ENCODE results near the gene KLHL15. TPM values are rescaled to one million over a fixed set of nuclear protein-coding genes. Genes with fewer than 3 reads are reported as not detected.

Gene KLHL15
- total and polyA plus RNA-seq, 2 experiments from 2014 or later: 3.4 to 8.2 TPM

GRCh38 chrX:24002792-24003191 lies 24.2 kb downstream of the KLHL15 start:
- DNase-seq: no peak
- in situ Hi-C loops (cut with MboI): no loop called here

GRCh38 chrX:24002167-24002566 lies 24.8 kb downstream of the KLHL15 start:
- Histone ChIP-seq H3K27me3 (replicated peaks; ENCODE audit: insufficient read depth) (no peaks in the 10 kb centered on the region), H3K9me2 (ENCODE audit: insufficient read depth) (no peaks in the 10 kb centered on the region), H3K4me3 (no peak overlapping the region), H4K20me1 (ENCODE audit: insufficient read depth) (no peaks in the 10 kb centered on the region), H3K27ac (no peak overlapping the region), H3K4me1 (ENCODE audit: insufficient read depth) (no peaks in the 10 kb centered on the region), H2AFZ (no peak overlapping the region), H3K9me3 (ENCODE audit: low read depth) (no peaks in the 10 kb centered on the region), H3F3A (ENCODE audit: insufficient read depth) (no peaks in the 10 kb centered on the region), H3K9ac (no peak overlapping the region), H3K79me2 (ENCODE audit: insufficient read depth) (peaks cover 42% of the 10 kb centered on the region), H3K36me3 (ENCODE audit: low read depth) (no peaks in the 10 kb centered on the region; the same call in 1 of the 2 replicates), H3K4me2 (ENCODE audit: unreplicated experiment) (no peak overlapping the region)
- WGBS, 2 experiments (ENCODE audit: low coverage in 1 of 2, low lambda C conversion rate in 2 of 2, missing lambda C conversion rate in 2 of 2): 96 to 100% methylated on average over 1 of the region's 1 CpG
- no peak for DNase-seq
- TF ChIP-seq EZH2phosphoT487 (IDR thresholded peaks at IDR 0.05; ENCODE audit: insufficient read depth, low read depth): no peak
- in situ Hi-C loops (cut with MboI): no loop called here

More at GRCh38 chrX:24002792-24003191, 24.2 kb downstream of the KLHL15 start:
- H3K9me2 ChIP-seq (ENCODE audit: insufficient read depth): no peaks in the 10 kb centered on the region
- H3K4me3 ChIP-seq: no peak overlapping the region
- H3K36me3 ChIP-seq (ENCODE audit: low read depth): no peaks in the 10 kb centered on the region; the same call in 1 of the 2 replicates
- peaks cover 46% of the 10 kb centered on the region for H3K79me2 ChIP-seq (ENCODE audit: insufficient read depth)
- no peak overlapping the region for H3K4me2 ChIP-seq (ENCODE audit: unreplicated experiment)
- no peaks in the 10 kb centered on the region for H3K9me3 ChIP-seq (ENCODE audit: low read depth)
- H3K9ac ChIP-seq: no peak overlapping the region
- no peaks in the 10 kb centered on the region for H4K20me1 ChIP-seq (ENCODE audit: insufficient read depth)
- no peak overlapping the region for H2AFZ ChIP-seq
- no peak overlapping the region for H3K27ac ChIP-seq
- no peaks in the 10 kb centered on the region for H3K4me1 ChIP-seq (ENCODE audit: insufficient read depth)
- TF ChIP-seq EZH2 (IDR thresholded peaks at IDR 0.05; ENCODE audit: insufficient read depth, poor library complexity, severe bottlenecking): no peak
- TF ChIP-seq EZH2phosphoT487 (IDR thresholded peaks at IDR 0.05; ENCODE audit: insufficient read depth, low read depth): no peak
- 91 to 100% methylated on average over 2 of the region's 2 CpGs for WGBS, 2 experiments (ENCODE audit: low coverage in 1 of 2, low lambda C conversion rate in 2 of 2, missing lambda C conversion rate in 2 of 2)
- no peaks in the 10 kb centered on the region for H3K27me3 ChIP-seq (replicated peaks; ENCODE audit: insufficient read depth)
- H3F3A ChIP-seq (ENCODE audit: insufficient read depth): no peaks in the 10 kb centered on the region

- 97 to 98% methylated on average over 5 of the region's 5 CpGs for WGBS, 2 experiments (ENCODE audit: low coverage in 1 of 2, low lambda C conversion rate in 2 of 2, missing lambda C conversion rate in 2 of 2)
- no peak overlapping the region for H2AFZ ChIP-seq
- H3K9me3 ChIP-seq (ENCODE audit: low read depth): no peaks in the 10 kb centered on the region
- H3K27ac ChIP-seq: no peak overlapping the region
- no peaks in the 10 kb centered on the region for H3K27me3 ChIP-seq (replicated peaks; ENCODE audit: insufficient read depth)
- in situ Hi-C loops (cut with MboI): no loop called here
- H3K4me2 ChIP-seq (ENCODE audit: unreplicated experiment): no peak overlapping the region
- H3K79me2 ChIP-seq (ENCODE audit: insufficient read depth): peaks cover 26% of the 10 kb centered on the region; the same call in 1 of the 2 replicates
- H4K20me1 ChIP-seq (ENCODE audit: insufficient read depth): no peaks in the 10 kb centered on the region
- H3K9ac ChIP-seq: no peak overlapping the region
- H3K36me3 ChIP-seq (ENCODE audit: low read depth): no peaks in the 10 kb centered on the region
- no peaks in the 10 kb centered on the region for H3K9me2 ChIP-seq (ENCODE audit: insufficient read depth)
- no peaks in the 10 kb centered on the region for H3F3A ChIP-seq (ENCODE audit: insufficient read depth)
- H3K4me1 ChIP-seq (ENCODE audit: insufficient read depth): no peaks in the 10 kb centered on the region
- TF ChIP-seq EZH2phosphoT487 (IDR thresholded peaks at IDR 0.05; ENCODE audit: insufficient read depth, low read depth): no peak
- TF ChIP-seq EZH2 (IDR thresholded peaks at IDR 0.05; ENCODE audit: insufficient read depth, poor library complexity, severe bottlenecking): no peak
- H3K4me3 ChIP-seq: no peak overlapping the region
- DNase-seq: no peak
Observed at GRCh38 chrX:23999671-24000070, 27.3 kb downstream of the KLHL15 start.

- Histone ChIP-seq H2AFZ (no peak overlapping the region), H3K36me3 (ENCODE audit: low read depth) (peaks cover 4% of the 10 kb centered on the region; the same call in 1 of the 2 replicates), H3K4me2 (ENCODE audit: unreplicated experiment) (no peak overlapping the region), H3K4me1 (ENCODE audit: insufficient read depth) (peaks cover 4% of the 10 kb centered on the region), H3K27me3 (replicated peaks; ENCODE audit: insufficient read depth) (no peaks in the 10 kb centered on the region), H3K9ac (no peak overlapping the region), H3F3A (ENCODE audit: insufficient read depth) (no peaks in the 10 kb centered on the region), H3K27ac (no peak overlapping the region), H3K79me2 (ENCODE audit: insufficient read depth) (peaks cover 19% of the 10 kb centered on the region), H4K20me1 (ENCODE audit: insufficient read depth) (no peaks in the 10 kb centered on the region), H3K9me2 (ENCODE audit: insufficient read depth) (no peaks in the 10 kb centered on the region), H3K9me3 (ENCODE audit: low read depth) (no peaks in the 10 kb centered on the region), H3K4me3 (no peak overlapping the region)
- DNase-seq: peak; percentile 30
- 18 to 55% methylated on average over 2 to 3 of the region's 3 CpGs for WGBS, 2 experiments (ENCODE audit: low coverage in 1 of 2, low lambda C conversion rate in 2 of 2, missing lambda C conversion rate in 2 of 2)
- no peak for TF ChIP-seq EZH2phosphoT487 (IDR thresholded peaks at IDR 0.05; ENCODE audit: insufficient read depth, low read depth)
- in situ Hi-C loops (cut with MboI): no loop called here
Observed at GRCh38 chrX:23993012-23993633, 33.9 kb downstream of the KLHL15 start.
